ENCODE results near the gene HDGF.

The HDGF gene

GRCh38 chr1:156772222-156772621 lies 20.7 kb upstream of the HDGF start:
- Histone ChIP-seq H3K27ac (no peak overlapping the region), H2AFZ (ENCODE audit: low read depth) (no peak overlapping the region), H3K4me2 (no peak overlapping the region), H3K36me3 (ENCODE audit: insufficient read depth) (no peaks in the 10 kb centered on the region; the same call in 1 of the 2 replicates), H3K27me3 (ENCODE audit: insufficient read depth, low read depth) (no peaks in the 10 kb centered on the region), H3K4me3 (IDR thresholded peaks at IDR 0.05; ENCODE audit: insufficient read depth, low read depth, low read length) (no peak overlapping the region), H3K4me1 (ENCODE audit: low read depth, poor library complexity, severe bottlenecking) (peaks cover 45% of the 10 kb centered on the region), H3K9ac (no peak overlapping the region), H3K79me2 (ENCODE audit: insufficient read depth, low read depth) (peaks cover 96% of the 10 kb centered on the region), H4K20me1 (ENCODE audit: insufficient read depth) (peaks cover 5% of the 10 kb centered on the region; the same call in 1 of the 2 replicates)
- 0 out of 2 replicates have a peak, but pooled peaks have one; percentile 18 for TF ChIP-seq CTCF (conservative IDR thresholded peaks at IDR 0.05; ENCODE audit: low read depth, low read length)

GRCh38 chr1:156768610-156769295 lies 17.3 kb upstream of the HDGF start:
- Histone ChIP-seq H3K4me1 (ENCODE audit: low read depth, poor library complexity, severe bottlenecking) (peaks cover 51% of the 10 kb centered on the region), H4K20me1 (ENCODE audit: insufficient read depth) (no peaks in the 10 kb centered on the region), H3K4me3 (IDR thresholded peaks at IDR 0.05; ENCODE audit: insufficient read depth, low read depth, low read length) (peak overlapping the region; percentile 99), H3K27ac (peak overlapping the region; percentile 79), H3K79me2 (ENCODE audit: insufficient read depth, low read depth) (peaks cover 62% of the 10 kb centered on the region), H2AFZ (ENCODE audit: low read depth) (peak overlapping the region; percentile 50), H3K36me3 (ENCODE audit: insufficient read depth) (no peaks in the 10 kb centered on the region; the same call in 1 of the 2 replicates), H3K4me2 (peak overlapping the region; percentile 92), H3K9ac (peak overlapping the region; percentile 94), H3K27me3 (ENCODE audit: insufficient read depth, low read depth) (no peaks in the 10 kb centered on the region)
- 0 out of 2 replicates have a peak, but pooled peaks have one; percentile 4 for TF ChIP-seq CTCF (conservative IDR thresholded peaks at IDR 0.05; ENCODE audit: low read depth, low read length)

GRCh38 chr1:156767879-156768604 lies 16.6 kb upstream of the HDGF start:
- Histone ChIP-seq H3K27me3 (ENCODE audit: insufficient read depth, low read depth) (no peaks in the 10 kb centered on the region), H3K79me2 (ENCODE audit: insufficient read depth, low read depth) (peaks cover 55% of the 10 kb centered on the region), H3K9ac (peak overlapping the region; percentile 94), H3K4me2 (peak overlapping the region; percentile 92), H3K36me3 (ENCODE audit: insufficient read depth) (no peaks in the 10 kb centered on the region; the same call in 1 of the 2 replicates), H3K27ac (peak overlapping the region; percentile 79), H4K20me1 (ENCODE audit: insufficient read depth) (no peaks in the 10 kb centered on the region), H3K4me1 (ENCODE audit: low read depth, poor library complexity, severe bottlenecking) (peaks cover 51% of the 10 kb centered on the region), H2AFZ (ENCODE audit: low read depth) (peak overlapping the region; percentile 50), H3K4me3 (IDR thresholded peaks at IDR 0.05; ENCODE audit: insufficient read depth, low read depth, low read length) (peak overlapping the region; percentile 99)
- peak; percentile 13; the same call in 1 of the 2 replicates for TF ChIP-seq CTCF (conservative IDR thresholded peaks at IDR 0.05; ENCODE audit: low read depth, low read length)

- TF ChIP-seq CTCF (conservative IDR thresholded peaks at IDR 0.05; ENCODE audit: low read depth, low read length) = no peak
- Histone ChIP-seq H3K9ac (peak within 1 kb of the TSS; percentile 94), H3K79me2 (ENCODE audit: insufficient read depth, low read depth) (peaks cover 48% of the 10 kb centered on the region), H3K4me2 (peak within 1 kb of the TSS; percentile 92), H3K36me3 (ENCODE audit: insufficient read depth) (no peaks in the 10 kb centered on the region; the same call in 1 of the 2 replicates), H3K27me3 (ENCODE audit: insufficient read depth, low read depth) (no peaks in the 10 kb centered on the region), H2AFZ (ENCODE audit: low read depth) (peak within 1 kb of the TSS; percentile 80), H4K20me1 (ENCODE audit: insufficient read depth) (no peaks in the 10 kb centered on the region), H3K4me1 (ENCODE audit: low read depth, poor library complexity, severe bottlenecking) (peaks cover 47% of the 10 kb centered on the region), H3K27ac (peak within 1 kb of the TSS; percentile 79), H3K4me3 (IDR thresholded peaks at IDR 0.05; ENCODE audit: insufficient read depth, low read depth, low read length) (peak within 1 kb of the TSS; percentile 99)
Observed at GRCh38 chr1:156767101-156767878, 15.8 kb upstream of the HDGF start, which contains the start of gene PRCC. Gene PRCC, plus strand, starts transcription at chr1:156767535. Its CDS starts 237 bp downstream, at chr1:156767772.
